Epithelial cell of proximal tubule (primary cell): ENCODE data around the gene GADL1. TPM values are rescaled to one million over a fixed set of nuclear protein-coding genes. Genes with fewer than 3 reads are reported as not detected.

Experiments used
- DNase-seq: peaks from one replicate; pipeline ENCODE4 v3.0.0-alpha.2; 2011; ENCODE audit warnings: low read depth
- H3K4me3 ChIP-seq: 2 replicates; pipeline ENCODE4 v1.5.1; 2011; ENCODE audit warnings: low read depth, mild to moderate bottlenecking, low read length
- total RNA-seq: library from RNA; depleted of rRNA; stranded (reverse); fragments of >200 nt; gene quantifications from 2 replicates; pipeline ENCODE4 v1.2.3, GENCODE V29; 2015
- TF ChIP-seq, protein P1 (sequence below): conservative IDR thresholded peaks from 2 replicates; pipeline ENCODE4 v1.5.1; 2012; ENCODE audit warnings: low read depth, mild to moderate bottlenecking, low read length

GADL1 gene
- total RNA-seq, 1 donor from 2014 or later = not detected

DNA sequence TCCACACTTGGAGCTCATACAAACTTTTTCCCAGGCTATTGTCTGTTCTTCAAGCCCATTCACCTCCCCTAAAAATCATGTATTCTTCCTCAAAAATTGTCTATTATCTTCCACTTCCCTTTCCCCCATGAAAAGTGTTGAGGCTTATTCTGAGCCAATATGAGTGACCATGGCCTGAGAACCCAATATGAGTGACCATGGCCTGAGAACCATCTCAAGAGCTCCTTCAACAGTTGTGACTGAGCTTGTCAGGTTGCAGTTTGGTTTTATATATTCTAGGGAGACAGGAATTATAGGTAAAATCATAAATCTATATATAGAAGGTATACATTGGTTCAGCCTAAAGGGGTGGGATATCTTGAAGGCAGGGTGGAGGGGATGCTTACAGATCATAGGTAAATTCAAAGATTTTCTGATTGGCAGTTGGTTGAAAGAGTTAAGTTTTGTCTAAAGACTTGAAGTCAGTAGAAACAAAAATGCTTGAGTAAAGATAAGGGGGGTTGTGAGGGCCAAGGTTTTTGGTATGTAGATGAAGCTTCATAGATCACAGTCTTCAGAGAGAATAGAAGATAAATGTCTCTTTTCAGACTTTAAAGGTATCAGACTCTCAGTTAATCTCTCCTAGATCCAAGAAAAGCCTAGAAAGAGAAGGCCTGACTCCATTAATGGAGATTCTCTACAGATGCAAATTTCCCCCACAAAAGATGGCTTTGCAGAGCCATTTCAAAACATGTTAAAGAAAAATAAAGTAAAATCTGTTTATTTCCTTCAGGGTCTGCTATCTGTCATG is 192.2 kb downstream of the GADL1 start:
- TF ChIP-seq, protein P1, sequence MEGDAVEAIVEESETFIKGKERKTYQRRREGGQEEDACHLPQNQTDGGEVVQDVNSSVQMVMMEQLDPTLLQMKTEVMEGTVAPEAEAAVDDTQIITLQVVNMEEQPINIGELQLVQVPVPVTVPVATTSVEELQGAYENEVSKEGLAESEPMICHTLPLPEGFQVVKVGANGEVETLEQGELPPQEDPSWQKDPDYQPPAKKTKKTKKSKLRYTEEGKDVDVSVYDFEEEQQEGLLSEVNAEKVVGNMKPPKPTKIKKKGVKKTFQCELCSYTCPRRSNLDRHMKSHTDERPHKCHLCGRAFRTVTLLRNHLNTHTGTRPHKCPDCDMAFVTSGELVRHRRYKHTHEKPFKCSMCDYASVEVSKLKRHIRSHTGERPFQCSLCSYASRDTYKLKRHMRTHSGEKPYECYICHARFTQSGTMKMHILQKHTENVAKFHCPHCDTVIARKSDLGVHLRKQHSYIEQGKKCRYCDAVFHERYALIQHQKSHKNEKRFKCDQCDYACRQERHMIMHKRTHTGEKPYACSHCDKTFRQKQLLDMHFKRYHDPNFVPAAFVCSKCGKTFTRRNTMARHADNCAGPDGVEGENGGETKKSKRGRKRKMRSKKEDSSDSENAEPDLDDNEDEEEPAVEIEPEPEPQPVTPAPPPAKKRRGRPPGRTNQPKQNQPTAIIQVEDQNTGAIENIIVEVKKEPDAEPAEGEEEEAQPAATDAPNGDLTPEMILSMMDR = no peak
- DNase-seq = no peak
- no peak overlapping the region for H3K4me3 ChIP-seq

DNA sequence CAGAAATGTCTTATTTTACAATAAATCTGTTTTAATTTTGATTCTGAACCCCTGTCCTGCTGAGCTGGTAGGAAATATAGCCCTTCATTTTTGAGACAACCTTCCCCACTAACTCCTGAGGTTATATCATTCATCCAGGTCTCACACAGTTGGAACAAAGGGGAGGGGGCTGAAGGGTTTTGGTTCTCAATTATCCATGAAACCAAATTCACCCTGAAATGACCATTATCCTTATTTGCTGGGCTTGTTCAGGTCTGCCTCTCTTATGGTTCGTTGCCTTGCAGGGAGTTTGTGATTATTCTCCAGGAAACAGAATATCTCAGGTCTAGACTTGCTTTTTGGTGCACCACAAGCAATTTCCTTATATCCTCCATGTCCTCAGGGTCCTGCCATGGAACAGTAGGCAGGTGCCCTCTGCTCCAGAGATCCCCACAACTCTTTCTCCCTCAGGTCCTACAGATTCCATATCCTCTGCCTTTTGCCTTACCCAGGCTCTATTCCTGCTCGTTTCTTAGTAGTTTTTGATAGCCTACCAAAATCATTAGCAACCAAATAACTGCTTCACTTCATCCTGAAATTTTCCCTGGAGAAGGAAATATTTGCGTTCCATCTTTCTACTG is 193.6 kb downstream of the GADL1 start:
- TF ChIP-seq, protein P1 = no peak
- no peak overlapping the region for H3K4me3 ChIP-seq
- DNase-seq = no peak

DNA sequence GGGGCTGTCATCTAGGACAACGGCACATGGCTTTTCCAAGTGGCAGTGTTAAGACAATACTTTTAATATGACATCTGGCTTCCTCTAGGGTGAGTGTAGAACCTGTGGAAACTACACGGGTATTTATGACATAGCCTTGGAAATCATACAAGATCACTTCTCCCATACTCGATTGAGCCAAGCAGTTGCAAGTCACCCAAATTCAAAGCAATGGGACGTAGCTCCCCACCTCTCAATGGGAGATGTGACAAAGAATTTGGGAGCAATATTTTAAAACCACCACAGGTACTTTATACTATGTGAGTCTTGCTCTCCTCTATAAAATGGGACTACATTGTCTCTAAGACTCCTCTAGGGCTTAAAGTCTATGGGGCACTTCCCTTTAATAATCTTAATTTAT is 194.5 kb downstream of the GADL1 start:
- TF ChIP-seq, protein P1 = no peak
- H3K4me3 ChIP-seq = no peak overlapping the region
- DNase-seq = no peak

DNA sequence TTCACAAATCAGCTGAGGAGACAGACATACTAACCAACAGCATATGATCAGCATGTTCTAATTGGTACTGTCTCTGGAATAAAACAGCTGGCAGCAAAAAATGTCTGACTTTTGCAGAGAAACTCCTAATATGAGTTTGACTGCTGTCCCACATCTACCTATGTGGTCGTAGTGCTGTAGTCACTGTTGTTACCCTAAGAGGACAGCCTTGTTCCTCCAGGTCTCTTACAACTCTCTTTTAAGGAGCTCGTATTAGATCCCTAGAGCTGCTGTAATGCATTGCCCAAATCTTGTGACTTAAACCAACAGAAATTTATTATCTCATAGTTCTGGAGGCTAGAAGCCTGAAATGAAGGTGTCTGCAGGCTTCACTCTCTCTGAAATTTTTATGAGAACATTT is 195.9 kb downstream of the GADL1 start:
- no peak overlapping the region for H3K4me3 ChIP-seq
- TF ChIP-seq, protein P1 = no peak
- DNase-seq = no peak

DNA sequence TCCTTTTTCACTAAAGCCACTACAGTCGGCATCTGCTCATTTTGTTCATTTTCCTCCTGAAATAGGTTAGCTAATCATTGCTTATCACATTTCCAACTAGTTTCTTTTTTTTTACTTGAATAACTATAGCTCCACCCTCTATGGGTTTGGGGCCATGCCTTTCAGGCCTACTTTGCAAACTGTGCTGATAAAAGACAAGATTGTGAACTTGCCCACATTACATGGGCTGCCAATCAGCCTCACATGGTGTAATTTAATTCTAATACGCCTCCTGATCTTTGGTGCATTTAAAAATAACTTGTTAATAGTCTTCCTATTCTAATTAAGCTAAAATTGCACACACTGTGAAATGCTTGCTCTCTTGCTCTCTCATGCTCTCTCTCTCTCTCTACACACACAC is 197.6 kb downstream of the GADL1 start:
- TF ChIP-seq, protein P1 = no peak
- DNase-seq = no peak
- no peak overlapping the region for H3K4me3 ChIP-seq

DNA sequence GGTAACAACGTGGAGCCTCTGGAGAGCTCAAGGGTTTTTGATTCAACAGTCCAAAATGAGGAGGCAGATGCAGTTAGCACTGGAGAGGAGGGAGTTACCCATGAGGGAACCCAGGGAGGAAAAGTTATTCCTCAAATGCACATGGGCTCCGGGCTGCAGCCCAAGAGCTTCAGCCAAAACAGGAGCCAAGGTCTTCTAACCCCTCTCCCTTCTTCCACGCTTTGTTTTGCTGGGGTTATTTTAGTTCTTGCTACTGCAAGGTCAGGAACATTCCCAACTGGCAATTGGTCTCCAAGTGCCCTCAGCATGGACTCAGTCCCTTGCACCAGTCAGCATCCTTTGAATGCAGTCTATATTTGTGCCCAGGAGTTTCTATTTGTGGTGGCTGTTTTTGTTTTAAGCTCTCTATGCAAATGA is 198.1 kb downstream of the GADL1 start:
- TF ChIP-seq, protein P1 = no peak
- no peak overlapping the region for H3K4me3 ChIP-seq
- DNase-seq = no peak
